HEK293 (cell line): ENCODE measurements around the gene MRPL28.

Source experiments
- GFI1B ChIP-seq: fragments of 450-650 bp; formaldehyde crosslinking; IDR thresholded peaks from 2 replicates; pipeline ENCODE4 v1.5.1; 2016; ENCODE audit warnings: missing biosample characterization, missing genetic modification characterization
- GLI4 ChIP-seq: fragments of 450-650 bp; formaldehyde crosslinking; IDR thresholded peaks from 2 replicates; pipeline ENCODE4 v1.5.1; 2016; ENCODE audit warnings: missing biosample characterization, missing genetic modification characterization
- INSM2 ChIP-seq: fragments of 450-650 bp; formaldehyde crosslinking; IDR thresholded peaks from 2 replicates; pipeline ENCODE4 v1.5.1; 2016; ENCODE audit warnings: missing biosample characterization, missing genetic modification characterization
- KLF16 ChIP-seq: fragments of 450-650 bp; formaldehyde crosslinking; IDR thresholded peaks from 2 replicates; pipeline ENCODE4 v1.5.1; 2017; ENCODE audit warnings: missing biosample characterization, missing genetic modification characterization
- MZF1 ChIP-seq: fragments of 450-650 bp; formaldehyde crosslinking; IDR thresholded peaks from 2 replicates; pipeline ENCODE4 v1.5.1; 2017; ENCODE audit warnings: missing biosample characterization, missing genetic modification characterization, borderline replicate concordance
- OSR2 ChIP-seq: fragments of 450-650 bp; formaldehyde crosslinking; IDR thresholded peaks from 2 replicates; pipeline ENCODE4 v1.5.1; 2016; ENCODE audit warnings: missing biosample characterization, missing genetic modification characterization
- PRDM1 ChIP-seq: fragments of 450-650 bp; formaldehyde crosslinking; IDR thresholded peaks from 2 replicates; pipeline ENCODE4; 2016; ENCODE audit warnings: missing biosample characterization, missing genetic modification characterization
- SP2 ChIP-seq: fragments of 450-650 bp; formaldehyde crosslinking; IDR thresholded peaks from 2 replicates; pipeline ENCODE4 v1.5.1; 2016; ENCODE audit warnings: missing biosample characterization, missing genetic modification characterization
- ZFHX2 ChIP-seq: fragments of 450-650 bp; formaldehyde crosslinking; conservative IDR thresholded peaks from 2 replicates; pipeline ENCODE4 v1.5.1; 2016; ENCODE audit warnings: missing biosample characterization, missing genetic modification characterization
- ZNF114 ChIP-seq: fragments of 450-650 bp; formaldehyde crosslinking; IDR thresholded peaks from 2 replicates; pipeline ENCODE4 v1.5.0; 2017; ENCODE audit warnings: missing biosample characterization, missing genetic modification characterization
- ZNF121 ChIP-seq: fragments of 450-650 bp; formaldehyde crosslinking; IDR thresholded peaks from 2 replicates; pipeline ENCODE4 v1.5.1; 2016; ENCODE audit warnings: missing biosample characterization, missing genetic modification characterization
- ZNF132 ChIP-seq: fragments of 450-650 bp; formaldehyde crosslinking; IDR thresholded peaks from 2 replicates; pipeline ENCODE4 v1.5.1; 2017; ENCODE audit warnings: missing biosample characterization, missing genetic modification characterization, borderline replicate concordance
- ZNF157 ChIP-seq: fragments of 450-650 bp; formaldehyde crosslinking; IDR thresholded peaks from 2 replicates; pipeline ENCODE4 v1.5.1; 2016; ENCODE audit warnings: missing biosample characterization, missing genetic modification characterization
- ZNF19 ChIP-seq: fragments of 450-650 bp; formaldehyde crosslinking; IDR thresholded peaks from 2 replicates; pipeline ENCODE4; 2016; ENCODE audit warnings: missing biosample characterization, missing genetic modification characterization, low read depth
- ZNF202 ChIP-seq: fragments of 450-650 bp; formaldehyde crosslinking; IDR thresholded peaks from 2 replicates; pipeline ENCODE4 v1.5.1; 2016; ENCODE audit warnings: missing biosample characterization, missing genetic modification characterization, borderline replicate concordance
- ZNF24 ChIP-seq: fragments of 450-650 bp; formaldehyde crosslinking; IDR thresholded peaks from 2 replicates; pipeline ENCODE4 v1.5.1; 2016; ENCODE audit warnings: missing biosample characterization, missing genetic modification characterization
- ZNF266 ChIP-seq: fragments of 450-650 bp; formaldehyde crosslinking; IDR thresholded peaks from 2 replicates; pipeline ENCODE4 v1.5.1; 2016; ENCODE audit warnings: missing biosample characterization, missing genetic modification characterization, low read depth
- ZNF292 ChIP-seq: fragments of 450-650 bp; formaldehyde crosslinking; IDR thresholded peaks from 2 replicates; pipeline ENCODE4 v1.5.1; 2016; ENCODE audit warnings: low read depth, missing biosample characterization, missing genetic modification characterization, borderline replicate concordance
- ZNF324 ChIP-seq: fragments of 450-650 bp; formaldehyde crosslinking; IDR thresholded peaks from 2 replicates; pipeline ENCODE4 v1.5.1; 2016; ENCODE audit warnings: missing biosample characterization, missing genetic modification characterization
- ZNF394 ChIP-seq: fragments of 450-650 bp; formaldehyde crosslinking; IDR thresholded peaks from 2 replicates; pipeline ENCODE4 v1.5.1; 2016; ENCODE audit warnings: missing biosample characterization, missing genetic modification characterization, mild to moderate bottlenecking, moderate library complexity, borderline replicate concordance
- ZNF596 ChIP-seq: fragments of 450-650 bp; IDR thresholded peaks from 2 replicates; pipeline ENCODE4 v1.5.0; 2018; ENCODE audit warnings: missing biosample characterization, mild to moderate bottlenecking, missing genetic modification characterization, moderate library complexity
- ZNF600 ChIP-seq: fragments of 450-650 bp; formaldehyde crosslinking; IDR thresholded peaks from 2 replicates; pipeline ENCODE4 v1.5.1; 2016; ENCODE audit warnings: missing biosample characterization, missing genetic modification characterization
- ZNF707 ChIP-seq: fragments of 450-650 bp; formaldehyde crosslinking; IDR thresholded peaks from 2 replicates; pipeline ENCODE4 v1.5.1; 2016; ENCODE audit warnings: missing biosample characterization, missing genetic modification characterization
- ZNF837 ChIP-seq: fragments of 450-650 bp; formaldehyde crosslinking; IDR thresholded peaks from 2 replicates; pipeline ENCODE4 v1.5.1; 2016; ENCODE audit warnings: missing biosample characterization, missing genetic modification characterization
- ZSCAN5A ChIP-seq: fragments of 450-650 bp; formaldehyde crosslinking; IDR thresholded peaks from 2 replicates; pipeline ENCODE4 v1.5.1; 2016; ENCODE audit warnings: missing biosample characterization, missing genetic modification characterization
- TF ChIP-seq, protein P1 (sequence below): fragments of 450-650 bp; formaldehyde crosslinking; IDR thresholded peaks from 2 replicates; pipeline ENCODE4 v1.5.1; 2016; ENCODE audit warnings: missing biosample characterization, missing genetic modification characterization
- TF ChIP-seq, protein P2 (sequence below): fragments of 450-650 bp; formaldehyde crosslinking; IDR thresholded peaks from 2 replicates; pipeline ENCODE4 v1.5.1; 2016; ENCODE audit warnings: missing biosample characterization, missing genetic modification characterization

Gene MRPL28

GRCh38 chr16:401468-402348, 31.4 kb upstream of the MRPL28 start, which contains the start of gene DECR2 (continued):
- TF ChIP-seq ZNF324 (tag by site-specific recombination), result peak; percentile 63; the same call in 1 of the 2 replicates
- TF ChIP-seq ZNF19 (tag by site-specific recombination), result no peak
- peak; percentile 32 for TF ChIP-seq SP2
- TF ChIP-seq ZFHX2 (tag by site-specific recombination), result no peak; the same call in 1 of the 2 replicates
- no peak for TF ChIP-seq ZNF202 (tag by site-specific recombination)
- no peak for TF ChIP-seq ZNF266 (tag by site-specific recombination)
- peak; percentile 62; the same call in 1 of the 2 replicates for TF ChIP-seq INSM2 (tag by site-specific recombination)
- peak; percentile 86 for TF ChIP-seq KLF16 (tag by site-specific recombination)
- TF ChIP-seq ZNF292, result no peak
- peak; percentile 56; the same call in 1 of the 2 replicates for TF ChIP-seq MZF1
- peak; percentile 63; the same call in 1 of the 2 replicates for TF ChIP-seq ZSCAN5A (tag by site-specific recombination)
- TF ChIP-seq ZNF24 (tag by site-specific recombination), result no peak
- TF ChIP-seq ZNF596 (tag by site-specific recombination), result no peak
- TF ChIP-seq ZNF132 (tag by site-specific recombination), result no peak
- TF ChIP-seq GLI4 (tag by site-specific recombination), result no peak
- no peak for TF ChIP-seq ZNF394
- no peak for TF ChIP-seq ZNF707 (tag by site-specific recombination)
- TF ChIP-seq ZNF837 (tag by site-specific recombination), result peak; percentile 99
- TF ChIP-seq ZNF157 (tag by site-specific recombination), result no peak; the same call in 1 of the 2 replicates
- no peak for TF ChIP-seq ZNF121 (tag by site-specific recombination)
- TF ChIP-seq ZNF600 (tag by site-specific recombination), result peak; percentile 80
- no peak for TF ChIP-seq GFI1B (tag by site-specific recombination)
- TF ChIP-seq, protein P1, sequence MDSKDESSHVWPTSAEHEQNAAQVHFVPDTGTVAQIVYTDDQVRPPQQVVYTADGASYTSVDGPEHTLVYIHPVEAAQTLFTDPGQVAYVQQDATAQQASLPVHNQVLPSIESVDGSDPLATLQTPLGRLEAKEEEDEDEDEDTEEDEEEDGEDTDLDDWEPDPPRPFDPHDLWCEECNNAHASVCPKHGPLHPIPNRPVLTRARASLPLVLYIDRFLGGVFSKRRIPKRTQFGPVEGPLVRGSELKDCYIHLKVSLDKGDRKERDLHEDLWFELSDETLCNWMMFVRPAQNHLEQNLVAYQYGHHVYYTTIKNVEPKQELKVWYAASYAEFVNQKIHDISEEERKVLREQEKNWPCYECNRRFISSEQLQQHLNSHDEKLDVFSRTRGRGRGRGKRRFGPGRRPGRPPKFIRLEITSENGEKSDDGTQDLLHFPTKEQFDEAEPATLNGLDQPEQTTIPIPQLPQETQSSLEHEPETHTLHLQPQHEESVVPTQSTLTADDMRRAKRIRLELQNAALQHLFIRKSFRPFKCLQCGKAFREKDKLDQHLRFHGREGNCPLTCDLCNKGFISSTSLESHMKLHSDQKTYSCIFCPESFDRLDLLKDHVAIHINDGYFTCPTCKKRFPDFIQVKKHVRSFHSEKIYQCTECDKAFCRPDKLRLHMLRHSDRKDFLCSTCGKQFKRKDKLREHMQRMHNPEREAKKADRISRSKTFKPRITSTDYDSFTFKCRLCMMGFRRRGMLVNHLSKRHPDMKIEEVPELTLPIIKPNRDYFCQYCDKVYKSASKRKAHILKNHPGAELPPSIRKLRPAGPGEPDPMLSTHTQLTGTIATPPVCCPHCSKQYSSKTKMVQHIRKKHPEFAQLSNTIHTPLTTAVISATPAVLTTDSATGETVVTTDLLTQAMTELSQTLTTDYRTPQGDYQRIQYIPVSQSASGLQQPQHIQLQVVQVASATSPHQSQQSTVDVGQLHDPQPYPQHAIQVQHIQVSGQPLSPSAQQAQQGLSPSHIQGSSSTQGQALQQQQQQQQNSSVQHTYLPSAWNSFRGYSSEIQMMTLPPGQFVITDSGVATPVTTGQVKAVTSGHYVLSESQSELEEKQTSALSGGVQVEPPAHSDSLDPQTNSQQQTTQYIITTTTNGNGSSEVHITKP (tag by site-specific recombination), result no peak
- TF ChIP-seq, protein P2, sequence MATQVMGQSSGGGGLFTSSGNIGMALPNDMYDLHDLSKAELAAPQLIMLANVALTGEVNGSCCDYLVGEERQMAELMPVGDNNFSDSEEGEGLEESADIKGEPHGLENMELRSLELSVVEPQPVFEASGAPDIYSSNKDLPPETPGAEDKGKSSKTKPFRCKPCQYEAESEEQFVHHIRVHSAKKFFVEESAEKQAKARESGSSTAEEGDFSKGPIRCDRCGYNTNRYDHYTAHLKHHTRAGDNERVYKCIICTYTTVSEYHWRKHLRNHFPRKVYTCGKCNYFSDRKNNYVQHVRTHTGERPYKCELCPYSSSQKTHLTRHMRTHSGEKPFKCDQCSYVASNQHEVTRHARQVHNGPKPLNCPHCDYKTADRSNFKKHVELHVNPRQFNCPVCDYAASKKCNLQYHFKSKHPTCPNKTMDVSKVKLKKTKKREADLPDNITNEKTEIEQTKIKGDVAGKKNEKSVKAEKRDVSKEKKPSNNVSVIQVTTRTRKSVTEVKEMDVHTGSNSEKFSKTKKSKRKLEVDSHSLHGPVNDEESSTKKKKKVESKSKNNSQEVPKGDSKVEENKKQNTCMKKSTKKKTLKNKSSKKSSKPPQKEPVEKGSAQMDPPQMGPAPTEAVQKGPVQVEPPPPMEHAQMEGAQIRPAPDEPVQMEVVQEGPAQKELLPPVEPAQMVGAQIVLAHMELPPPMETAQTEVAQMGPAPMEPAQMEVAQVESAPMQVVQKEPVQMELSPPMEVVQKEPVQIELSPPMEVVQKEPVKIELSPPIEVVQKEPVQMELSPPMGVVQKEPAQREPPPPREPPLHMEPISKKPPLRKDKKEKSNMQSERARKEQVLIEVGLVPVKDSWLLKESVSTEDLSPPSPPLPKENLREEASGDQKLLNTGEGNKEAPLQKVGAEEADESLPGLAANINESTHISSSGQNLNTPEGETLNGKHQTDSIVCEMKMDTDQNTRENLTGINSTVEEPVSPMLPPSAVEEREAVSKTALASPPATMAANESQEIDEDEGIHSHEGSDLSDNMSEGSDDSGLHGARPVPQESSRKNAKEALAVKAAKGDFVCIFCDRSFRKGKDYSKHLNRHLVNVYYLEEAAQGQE (tag by site-specific recombination), result no peak
- TF ChIP-seq OSR2 (tag by site-specific recombination), result no peak
- TF ChIP-seq PRDM1, result no peak
- no peak for TF ChIP-seq ZNF114 (tag by site-specific recombination)
